H1 (cell line): ENCODE data around the gene TAX1BP1. TPM values are rescaled to one million over a fixed set of nuclear protein-coding genes. Genes with fewer than 3 reads are reported as not detected.

Experiments used
- CTCF ChIA-PET: fragments of 300-600 bp; sonication (Branson Sonifier 250); formaldehyde crosslinking; loops from one replicate; lab custom pipeline; 2021; ENCODE audit not compliant: partially characterized antibody; lab: Charles Lee
- POLR2A ChIA-PET: fragments of 300-600 bp; sonication (Branson Sonifier 250); formaldehyde crosslinking; loops from one replicate; lab custom pipeline; 2021; ENCODE audit warnings: inconsistent platforms; ENCODE audit not compliant: partially characterized antibody; lab: Charles Lee
- DNase-seq, 2 experiments: peaks; one replicate each; pipeline versions ENCODE4 v3.0.0 to v3.0.0-alpha.2; 2010 to 2022; ENCODE audit warnings: low spot score in 2 of 2, low read depth in 1 of 2, mixed read lengths in 1 of 2
- FAIRE-seq: peaks from 2 replicates; lab custom pipeline; 2011; peaks lifted over from hg19 to GRCh38; lab: Jason Lieb, UNC
- H2AFZ ChIP-seq: 2 replicates; pipeline ENCODE4 v1.8.1; 2012; ENCODE audit warnings: low read length, inconsistent platforms
- H2AK5ac ChIP-seq: 2 replicates; pipeline ENCODE4 v1.6.1; 2013; ENCODE audit warnings: low read depth, low read length
- H2BK120ac ChIP-seq: replicated peaks from 2 replicates; pipeline ENCODE3; 2013; ENCODE audit warnings: low read depth, low read length, inconsistent platforms
- H2BK12ac ChIP-seq: 2 replicates; pipeline ENCODE4 v1.6.1; 2013; ENCODE audit warnings: low read depth, low read length
- H2BK15ac ChIP-seq: 2 replicates; pipeline ENCODE4 v1.6.1; 2013; ENCODE audit warnings: low read length
- H2BK20ac ChIP-seq: 2 replicates; pipeline ENCODE4 v1.6.1; 2013; ENCODE audit warnings: low read length
- H2BK5ac ChIP-seq: 2 replicates; pipeline ENCODE4 v1.6.1; 2013; ENCODE audit warnings: low read depth, low read length
- H3K14ac ChIP-seq: 2 replicates; pipeline ENCODE4 v1.6.1; 2013; ENCODE audit warnings: inconsistent platforms; ENCODE audit not compliant: insufficient read length
- H3K18ac ChIP-seq: 2 replicates; pipeline ENCODE4 v1.6.1; 2013; ENCODE audit warnings: low read length; ENCODE audit errors: extremely low read depth
- H3K23ac ChIP-seq: 2 replicates; pipeline ENCODE4 v1.6.1; 2013; ENCODE audit warnings: inconsistent platforms; ENCODE audit not compliant: insufficient read length
- H3K23me2 ChIP-seq: 2 replicates; pipeline ENCODE4 v1.6.1; 2013; ENCODE audit warnings: low read depth, low read length
- H3K27ac ChIP-seq: 2 replicates; pipeline ENCODE4 v1.6.1; 2011; ENCODE audit warnings: low read depth, low read length, inconsistent platforms
- H3K27me3 ChIP-seq, 4 experiments: replicated peaks in 1 of 4; 1 replicate in 1 of 4; 2 replicates in 3 of 4; pipeline versions ENCODE4 v1.6.1 to v1.8.1; 2011 to 2013; ENCODE audit warnings: low read length in 3 of 4, mild to moderate bottlenecking in 3 of 4, inconsistent platforms in 2 of 4, mixed read lengths in 2 of 4, moderate library complexity in 1 of 4; ENCODE audit not compliant: control insufficient read depth in 3 of 4, insufficient read depth in 3 of 4; ENCODE audit errors: extremely low read depth in 1 of 4
- H3K36me3 ChIP-seq, 4 experiments: 2 replicates each; pipeline versions ENCODE4 v1.6.1 to v1.8.1; 2011 to 2013; ENCODE audit warnings: mild to moderate bottlenecking in 4 of 4, low read length in 3 of 4, moderate library complexity in 2 of 4, control low read depth in 1 of 4, inconsistent platforms in 1 of 4; ENCODE audit not compliant: insufficient read depth in 4 of 4, control insufficient read depth in 2 of 4
- H3K4ac ChIP-seq: replicated peaks from 2 replicates; pipeline ENCODE3; 2013; ENCODE audit warnings: low read length, low read depth, mixed read lengths, inconsistent platforms; ENCODE audit not compliant: insufficient read length
- H3K4me1 ChIP-seq, 4 experiments: replicated peaks in 1 of 4; 1 replicate in 1 of 4; 2 replicates in 3 of 4; pipeline versions ENCODE4 v1.6.1 to v1.8.1; 2011 to 2013; ENCODE audit warnings: low read length in 3 of 4, inconsistent platforms in 2 of 4, mixed read lengths in 1 of 4; ENCODE audit not compliant: insufficient read depth in 4 of 4, control insufficient read depth in 3 of 4
- H3K4me2 ChIP-seq, 2 experiments: 2 replicates each; pipeline versions ENCODE4 v1.6.1 to v1.8.1; 2011 to 2013; ENCODE audit warnings: low read depth in 2 of 2, low read length in 2 of 2, control low read depth in 1 of 2, inconsistent platforms in 1 of 2, mild to moderate bottlenecking in 1 of 2; ENCODE audit not compliant: insufficient read depth in 1 of 2
- H3K4me3 ChIP-seq, 4 experiments: fragments of 200-600, 300-600 bp in 1 of 4; sonication (generic), shearing (Covaris generic), sonication (Bioruptor Twin) in 1 of 4; 2 replicates each; pipeline versions ENCODE4 v1.5.1 to v1.8.1; 2011 to 2016; ENCODE audit warnings: low read length in 4 of 4, low read depth in 3 of 4, control low read depth in 2 of 4, inconsistent platforms in 2 of 4, mild to moderate bottlenecking in 2 of 4, mixed read lengths in 1 of 4, moderate library complexity in 1 of 4; ENCODE audit not compliant: insufficient read depth in 2 of 4; ENCODE audit errors: extremely low read depth in 1 of 4
- H3K56ac ChIP-seq: replicated peaks from 2 replicates; pipeline ENCODE3; 2013; ENCODE audit warnings: low read depth, mild to moderate bottlenecking, mixed read lengths, low read length, inconsistent platforms; ENCODE audit not compliant: insufficient read length
- H3K79me1 ChIP-seq: 2 replicates; pipeline ENCODE4 v1.6.1; 2013; ENCODE audit warnings: low read depth, low read length, control low read depth
- H3K79me2 ChIP-seq, 2 experiments: 2 replicates each; pipeline versions ENCODE4 v1.6.1 to v1.8.1; 2012 to 2013; ENCODE audit warnings: low read length in 2 of 2, mild to moderate bottlenecking in 2 of 2, inconsistent platforms in 1 of 2; ENCODE audit not compliant: insufficient read depth in 2 of 2, control insufficient read depth in 1 of 2
- H3K9ac ChIP-seq, 4 experiments: replicated peaks in 1 of 4; 1 replicate in 1 of 4; 2 replicates in 3 of 4; pipeline versions ENCODE4 v1.6.1 to v1.8.1; 2011 to 2013; ENCODE audit warnings: low read depth in 3 of 4, low read length in 3 of 4, control low read depth in 2 of 4, mild to moderate bottlenecking in 2 of 4, moderate library complexity in 2 of 4, inconsistent platforms in 1 of 4; ENCODE audit errors: extremely low read depth in 1 of 4
- H3K9me3 ChIP-seq, 2 experiments: 2 replicates each; pipeline versions ENCODE4 v1.6.1 to v1.8.1; 2012 to 2013; ENCODE audit warnings: mild to moderate bottlenecking in 2 of 2, moderate library complexity in 2 of 2, control low read depth in 1 of 2, inconsistent platforms in 1 of 2, low read depth in 1 of 2, low read length in 1 of 2, mixed read lengths in 1 of 2; ENCODE audit not compliant: insufficient read depth in 2 of 2
- H4K20me1 ChIP-seq, 2 experiments: replicated peaks in 1 of 2; 2 replicates each; pipeline versions ENCODE3 to v1.8.1; 2011 to 2013; ENCODE audit warnings: inconsistent platforms in 2 of 2, low read length in 2 of 2, mild to moderate bottlenecking in 1 of 2; ENCODE audit not compliant: insufficient read depth in 2 of 2, control insufficient read depth in 1 of 2
- H4K5ac ChIP-seq: 2 replicates; pipeline ENCODE4 v1.6.1; 2013; ENCODE audit warnings: low read length, low read depth, mixed read lengths, inconsistent platforms; ENCODE audit not compliant: insufficient read length
- H4K8ac ChIP-seq: 2 replicates; pipeline ENCODE4 v1.8.0; 2013; ENCODE audit warnings: mild to moderate bottlenecking, moderate library complexity, low read length, inconsistent platforms; ENCODE audit not compliant: insufficient read depth; ENCODE audit errors: extremely low read depth
- H4K91ac ChIP-seq: replicated peaks from 2 replicates; pipeline ENCODE3; 2013; ENCODE audit warnings: low read length, mixed read lengths, inconsistent platforms; ENCODE audit not compliant: insufficient read length
- ATF2 ChIP-seq: IDR thresholded peaks from 2 replicates; pipeline ENCODE4 v1.6.1; 2012; ENCODE audit warnings: low read length, inconsistent platforms
- GTF2F1 ChIP-seq: IDR thresholded peaks from 2 replicates; pipeline ENCODE4 v1.6.1; 2012; ENCODE audit warnings: low read depth, low read length, improper control_type of control experiment, borderline replicate concordance
- KDM4A ChIP-seq: IDR thresholded peaks from one replicate; pipeline ENCODE4 v1.7.1; 2012; ENCODE audit warnings: low read depth, mild to moderate bottlenecking, moderate library complexity, low read length, inconsistent platforms; ENCODE audit not compliant: severe bottlenecking
- MAFK ChIP-seq: IDR thresholded peaks from 2 replicates; pipeline ENCODE4 v1.6.1; 2012; ENCODE audit warnings: low read depth, mild to moderate bottlenecking, improper control_type of control experiment, low read length
- PHF8 ChIP-seq: fragments of 200-600 bp; sonication (generic); conservative IDR thresholded peaks from 2 replicates; pipeline ENCODE4 v1.7.1; 2012; ENCODE audit warnings: low read depth, mild to moderate bottlenecking, inconsistent platforms, low read length, moderate library complexity
- WGBS, 2 experiments: shearing (Covaris generic) in 1 of 2; methylation state at CpG; one replicate each; pipeline versions ENCODE4 v1.1.6 to v1.1.7; 2013 to 2015; ENCODE audit warnings: low lambda C conversion rate in 2 of 2, mixed read lengths in 2 of 2, inconsistent platforms in 1 of 2, low coverage in 1 of 2, missing lambda C conversion rate in 1 of 2; ENCODE audit not compliant: insufficient replicate concordance in 2 of 2, insufficient coverage in 1 of 2, insufficient read length in 1 of 2; ENCODE audit errors: extremely low coverage in 1 of 2, missing lambda C conversion rate in 1 of 2; 5-methylcytosine and 5-hydroxymethylcytosine counted together
- polyA plus RNA-seq, 7 experiments: library from polyadenylated mRNA; depleted of rRNA in 3 of 7; stranded (reverse) in 5 of 7; unstranded in 2 of 7; fragments of >200 nt in 5 of 7; fragments of 200-250 nt in 2 of 7; gene quantifications; 1 replicate in 5 of 7; 2 replicates in 1 of 7; 4 replicates in 1 of 7; pipeline versions ENCODE4 v1.2.1 to v1.2.3, GENCODE V29; 2011 to 2013; ENCODE audit warnings: missing spikeins in 2 of 7, mixed read lengths in 2 of 7
- total RNA-seq: library from RNA; stranded (reverse); fragmentation: NEBNext Ultra II Directional; extraction: Animal tissue kit (Norgen Biotek cat#: 25700); gene quantifications from 2 replicates; pipeline ENCODE4 v1.2.1, GENCODE V29; 2021
- TF ChIP-seq, protein P1 (sequence below): IDR thresholded peaks from 2 replicates; pipeline ENCODE4 v1.6.1; 2012; ENCODE audit warnings: inconsistent platforms

Gene TAX1BP1
- total and polyA plus RNA-seq, 2 of the 8 experiments (the other 6 are each of a cell fraction or from before 2014, with no cell fraction given), result 56.0 to 62.7 TPM

DNA sequence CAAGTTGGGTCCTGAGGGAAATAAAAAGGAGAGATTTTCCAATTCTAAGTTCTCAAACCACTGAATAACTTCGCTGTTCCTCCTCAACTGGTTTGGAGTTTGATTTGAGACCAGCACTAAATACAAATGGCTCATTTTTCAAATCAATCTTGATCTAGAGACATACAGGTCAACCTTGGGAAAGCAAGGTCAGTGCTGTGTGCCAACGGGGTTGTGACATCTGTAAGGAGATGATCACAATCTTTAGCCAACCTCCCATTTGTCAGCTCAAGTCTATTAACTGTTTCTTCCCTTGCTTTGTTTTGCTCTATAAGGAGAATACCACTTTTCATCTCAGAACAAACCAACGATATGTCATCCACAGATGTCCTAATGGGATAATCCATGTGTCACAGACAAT, 131.1 kb downstream of the TAX1BP1 start:
- DNase-seq (no peak), FAIRE-seq (no peak)
- ChIA-PET CTCF (no interaction called here), POLR2A (interaction anchor here (1.2 to 1.5 kb wide), 2 partner anchors 18 to 20 kb away, joined by 3 read pairs; no protein-coding TSS in a partner anchor)
- H3K23ac ChIP-seq, result no peak overlapping the region
- no peak overlapping the region for H4K5ac ChIP-seq
- no peak overlapping the region for H3K9ac ChIP-seq
- no peaks in the 10 kb centered on the region for H3K23me2 ChIP-seq
- no peak overlapping the region for H3K56ac ChIP-seq
- peaks cover 0 to 7% (median 1%) of the 10 kb centered on the region in 4 experiments; a peak in 5 of 7 replicates for H3K4me1 ChIP-seq
- H3K4me2 ChIP-seq, result no peak overlapping the region
- H3K18ac ChIP-seq, result no peak overlapping the region
- no peaks in the 10 kb centered on the region for H3K9me3 ChIP-seq
- H3K27me3 ChIP-seq, result no peaks in the 10 kb centered on the region
- H4K20me1 ChIP-seq, result peaks cover 0 to 1% of the 10 kb centered on the region in 2 experiments
- H2BK15ac ChIP-seq, result no peak overlapping the region
- H3K27ac ChIP-seq, result no peak overlapping the region
- WGBS, 2 experiments, result 88% methylated on average over 3 of the region's 3 CpGs; no CpG with 5 or more reads in 1 of the 2 experiments
- H3K36me3 ChIP-seq, result no peaks in the 10 kb centered on the region
- H3K4me3 ChIP-seq, result no peak overlapping the region
- H4K8ac ChIP-seq, result no peak overlapping the region
- no peaks in the 10 kb centered on the region for H3K79me2 ChIP-seq
- H3K79me1 ChIP-seq, result no peaks in the 10 kb centered on the region
- no peak overlapping the region for H2AFZ ChIP-seq
- no peak overlapping the region for H2BK120ac ChIP-seq
- no peak overlapping the region for H2BK5ac ChIP-seq
- H4K91ac ChIP-seq, result no peak overlapping the region
- no peak overlapping the region for H2AK5ac ChIP-seq
- H3K14ac ChIP-seq, result no peak overlapping the region
- H2BK12ac ChIP-seq, result no peak overlapping the region
- H2BK20ac ChIP-seq, result no peak overlapping the region
- TF ChIP-seq, protein P1, sequence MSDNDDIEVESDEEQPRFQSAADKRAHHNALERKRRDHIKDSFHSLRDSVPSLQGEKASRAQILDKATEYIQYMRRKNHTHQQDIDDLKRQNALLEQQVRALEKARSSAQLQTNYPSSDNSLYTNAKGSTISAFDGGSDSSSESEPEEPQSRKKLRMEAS, result no peak
- TF ChIP-seq ATF2 (no peak), MAFK (no peak), GTF2F1 (no peak), KDM4A (no peak), PHF8 (no peak)
- H3K4ac ChIP-seq, result no peak overlapping the region
